CD4-positive, alpha-beta T cell treated with Interleukin-6 for 4 hours (primary cell): ENCODE data around the gene SMIM20.
A peak's percentile ranks its signal among the peaks of the same experiment; 100 is the strongest.
"Not testable (repeated sequence)": the region's sequence is repeated elsewhere in the genome, so short reads cannot be mapped to it uniquely, and the experiment has no call there.

Experiments used
- DNase-seq: peaks from one replicate; pipeline ENCODE4 v3.0.0-alpha.2; 2020; ENCODE audit warnings: mixed read lengths

SMIM20 gene

GRCh38 chr4:25913851-25914669 is at the start of gene SMIM20:
TSS of gene SMIM20 (plus strand) at chr4:25914220. CDS start at chr4:25914314, 94 bp downstream.
- DNase-seq: peak; percentile 90

- DNase-seq: no peak
Observed at GRCh38 chr4:25865586-25865985, 48.4 kb upstream of the SMIM20 start.

- DNase-seq: not testable (repeated sequence)
Observed at GRCh38 chr4:25866401-25866800, 47.6 kb upstream of the SMIM20 start.

- DNase-seq: no peak
Observed at GRCh38 chr4:25867781-25868294, 46.2 kb upstream of the SMIM20 start.

- DNase-seq: no peak
Observed at GRCh38 chr4:25870081-25870480, 43.9 kb upstream of the SMIM20 start.

GRCh38 chr4:25872851-25873631 is 41.0 kb upstream of the SMIM20 start:
- no peak for DNase-seq

GRCh38 chr4:25873632-25874129 is 40.3 kb upstream of the SMIM20 start:
- no peak for DNase-seq

GRCh38 chr4:25874655-25875054 is 39.4 kb upstream of the SMIM20 start:
- no peak for DNase-seq

- no peak for DNase-seq
Observed at GRCh38 chr4:25875281-25875745, 38.7 kb upstream of the SMIM20 start.

GRCh38 chr4:25878676-25879075 is 35.3 kb upstream of the SMIM20 start:
- DNase-seq: no peak

- no peak for DNase-seq
Observed at GRCh38 chr4:25879091-25879584, 34.9 kb upstream of the SMIM20 start.

GRCh38 chr4:25879587-25879986 is 34.4 kb upstream of the SMIM20 start:
- DNase-seq: no peak

- DNase-seq: no peak
Observed at GRCh38 chr4:25879991-25880651, 33.9 kb upstream of the SMIM20 start.

- no peak for DNase-seq
Observed at GRCh38 chr4:25881193-25881592, 32.8 kb upstream of the SMIM20 start.

GRCh38 chr4:25882226-25882625 is 31.8 kb upstream of the SMIM20 start:
- DNase-seq: no peak

GRCh38 chr4:25883565-25883964 is 30.5 kb upstream of the SMIM20 start:
- no peak for DNase-seq

- no peak for DNase-seq
Observed at GRCh38 chr4:25884031-25884782, 29.8 kb upstream of the SMIM20 start.

GRCh38 chr4:25888781-25889180 is 25.2 kb upstream of the SMIM20 start:
- DNase-seq: no peak

GRCh38 chr4:25889589-25890503 is 24.2 kb upstream of the SMIM20 start:
- no peak for DNase-seq

- DNase-seq: no peak
Observed at GRCh38 chr4:25890571-25891485, 23.2 kb upstream of the SMIM20 start.
